ENCODE data around the gene SLC1A4. TPM values are rescaled to one million over a fixed set of nuclear protein-coding genes. Genes with fewer than 3 reads are reported as not detected.
"Not testable (repeated sequence)": the region's sequence is repeated elsewhere in the genome, so short reads cannot be mapped to it uniquely, and the experiment has no call there.

Gene SLC1A4
- total RNA-seq, 2 donors from 2014 or later: 21.2 to 33.2 TPM

DNA sequence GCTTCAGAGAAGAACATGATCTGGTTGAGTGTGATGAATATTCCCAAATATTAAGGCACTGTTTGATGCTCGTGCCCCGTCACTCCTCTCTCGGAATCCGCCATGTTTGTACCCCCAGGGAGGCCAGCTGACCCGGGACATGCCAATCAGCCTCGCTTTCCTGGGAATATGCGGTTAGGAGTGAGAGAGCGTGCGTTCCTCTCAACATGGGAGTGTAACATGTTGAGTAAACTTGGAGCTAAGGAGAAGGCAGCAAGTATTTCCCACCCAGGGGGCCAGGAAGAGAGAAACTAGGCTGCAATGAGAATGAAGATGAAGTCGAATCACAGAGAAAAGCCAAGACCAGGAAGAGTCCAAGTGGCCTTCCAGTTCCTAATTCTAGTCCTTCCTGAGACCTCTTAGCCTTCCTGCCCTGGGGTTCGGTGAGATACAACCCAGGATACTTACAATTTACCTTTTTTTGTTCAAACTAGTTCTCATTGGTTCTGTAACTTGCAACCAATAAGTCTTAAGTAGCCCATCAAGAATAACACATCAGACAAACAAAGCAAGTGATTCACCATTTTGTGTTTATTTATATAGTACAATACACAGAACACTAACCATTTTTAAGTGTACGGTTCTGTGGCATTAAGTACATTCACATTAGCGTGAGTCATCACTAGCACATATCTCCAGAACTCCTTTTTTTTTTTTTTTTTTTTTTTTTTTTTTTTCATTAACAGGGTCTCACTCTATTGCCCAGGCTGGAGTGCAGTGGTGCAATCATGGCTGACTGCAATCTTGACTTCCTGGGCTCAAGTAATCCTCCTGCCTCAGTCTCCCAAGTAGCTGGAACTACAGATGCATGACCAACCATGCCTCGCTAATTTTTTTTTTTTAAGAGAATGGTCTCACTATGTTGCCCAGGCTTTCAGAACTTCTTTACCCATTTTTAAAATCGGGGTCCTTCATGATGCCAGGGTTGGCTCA lies 36.4 kb upstream of the SLC1A4 start:
- no peak for DNase-seq (ENCODE audit: low spot score)
- no peak overlapping the region for H3K4me3 ChIP-seq
- H3K9me3 ChIP-seq: no peaks in the 10 kb centered on the region
- H3K27ac ChIP-seq: no peak overlapping the region
- no peaks in the 10 kb centered on the region for H3K36me3 ChIP-seq
- TF ChIP-seq CTCF (IDR thresholded peaks at IDR 0.05): no peak
- no peak for TF ChIP-seq POLR2A (IDR thresholded peaks at IDR 0.05)
- TF ChIP-seq POLR2AphosphoS5 (IDR thresholded peaks at IDR 0.05): no peak
- intact Hi-C loops (cut with DNase I): no loop called here
- no peaks in the 10 kb centered on the region for H3K27me3 ChIP-seq (replicated peaks; ENCODE audit: insufficient read depth)
- H3K4me1 ChIP-seq (replicated peaks): no peaks in the 10 kb centered on the region
- WGBS: 86% methylated on average over 15 of the region's 15 CpGs

- H3K36me3 ChIP-seq: no peaks in the 10 kb centered on the region
- intact Hi-C loops (cut with DNase I): no loop called here
- no peaks in the 10 kb centered on the region for H3K9me3 ChIP-seq
- H3K4me3 ChIP-seq: no peak overlapping the region
- no peak for TF ChIP-seq POLR2AphosphoS5 (IDR thresholded peaks at IDR 0.05)
- H3K27me3 ChIP-seq (replicated peaks; ENCODE audit: insufficient read depth): no peaks in the 10 kb centered on the region
- WGBS: 93% methylated on average over 2 of the region's 2 CpGs
- no peaks in the 10 kb centered on the region for H3K4me1 ChIP-seq (replicated peaks)
- no peak for DNase-seq (ENCODE audit: low spot score)
- H3K27ac ChIP-seq: no peak overlapping the region
Observed at GRCh38 chr2:64955467-64955866, 33.7 kb upstream of the SLC1A4 start.

GRCh38 chr2:64957109-64957903 lies 31.9 kb upstream of the SLC1A4 start:
- intact Hi-C loops (cut with DNase I): no loop called here
- Histone ChIP-seq H3K4me1 (replicated peaks) (no peaks in the 10 kb centered on the region), H3K27me3 (replicated peaks; ENCODE audit: insufficient read depth) (no peaks in the 10 kb centered on the region), H3K36me3 (no peaks in the 10 kb centered on the region), H3K27ac (no peak overlapping the region), H3K4me3 (no peak overlapping the region), H3K9me3 (no peaks in the 10 kb centered on the region)
- WGBS: 81% methylated on average over 9 of the region's 9 CpGs
- TF ChIP-seq POLR2AphosphoS5 (IDR thresholded peaks at IDR 0.05) (no peak), CTCF (IDR thresholded peaks at IDR 0.05) (no peak), POLR2A (IDR thresholded peaks at IDR 0.05) (no peak)
- no peak for DNase-seq (ENCODE audit: low spot score)

GRCh38 chr2:64958556-64958955 lies 30.6 kb upstream of the SLC1A4 start:
- Histone ChIP-seq H3K27ac (no peak overlapping the region), H3K36me3 (no peaks in the 10 kb centered on the region), H3K4me1 (replicated peaks) (no peaks in the 10 kb centered on the region), H3K27me3 (replicated peaks; ENCODE audit: insufficient read depth) (no peaks in the 10 kb centered on the region), H3K4me3 (no peak overlapping the region), H3K9me3 (no peaks in the 10 kb centered on the region)
- no peak for DNase-seq (ENCODE audit: low spot score)
- no peak for TF ChIP-seq CTCF (IDR thresholded peaks at IDR 0.05)
- TF ChIP-seq POLR2A (IDR thresholded peaks at IDR 0.05): no peak
- TF ChIP-seq POLR2AphosphoS5 (IDR thresholded peaks at IDR 0.05): no peak
- intact Hi-C loops (cut with DNase I): no loop called here
- 88% methylated on average over 9 of the region's 9 CpGs for WGBS

- Histone ChIP-seq H3K4me3 (no peak overlapping the region), H3K9me3 (no peaks in the 10 kb centered on the region), H3K27me3 (replicated peaks; ENCODE audit: insufficient read depth) (no peaks in the 10 kb centered on the region), H3K27ac (no peak overlapping the region), H3K36me3 (no peaks in the 10 kb centered on the region), H3K4me1 (replicated peaks) (no peaks in the 10 kb centered on the region)
- intact Hi-C loops (cut with DNase I): no loop called here
- WGBS: 21% methylated on average over 2 of the region's 2 CpGs
- TF ChIP-seq POLR2A (IDR thresholded peaks at IDR 0.05): no peak
- no peak for TF ChIP-seq POLR2AphosphoS5 (IDR thresholded peaks at IDR 0.05)
- TF ChIP-seq CTCF (IDR thresholded peaks at IDR 0.05): no peak
- DNase-seq (ENCODE audit: low spot score): no peak
Observed at GRCh38 chr2:64960819-64961218, 28.4 kb upstream of the SLC1A4 start.

- H3K27ac ChIP-seq; H3K4me3 ChIP-seq; DNase-seq (ENCODE audit: low spot score); H3K4me1 ChIP-seq (replicated peaks); H3K27me3 ChIP-seq (replicated peaks; ENCODE audit: insufficient read depth); H3K9me3 ChIP-seq; intact Hi-C loops (cut with DNase I); H3K36me3 ChIP-seq: not testable (repeated sequence)
- 52% methylated on average over 4 of the region's 4 CpGs for WGBS
Observed at GRCh38 chr2:64963138-64963537, 26.1 kb upstream of the SLC1A4 start.

All from prostate gland (tissue), 2 donors.